C4-2B (cell line): ENCODE measurements around the gene SPTLC2.

ENCODE experiments used
- H3K27ac ChIP-seq: fragments of 450-650 bp; 2 replicates; pipeline ENCODE4 v1.5.1; 2017
- CTCF ChIP-seq: fragments of 450-650 bp; conservative IDR thresholded peaks from 2 replicates; pipeline ENCODE4 v1.5.1; 2017; ENCODE audit warnings: mild to moderate bottlenecking
- ZFX ChIP-seq: fragments of 450-650 bp; IDR thresholded peaks from 2 replicates; pipeline ENCODE4 v1.6.1; 2017

The SPTLC2 gene

GRCh38 chr14:77458249-77458950 is 158.0 kb downstream of the SPTLC2 start:
- peak overlapping the region; percentile 92 for H3K27ac ChIP-seq
- no peak for TF ChIP-seq CTCF
- peak; percentile 87; the same call in 1 of the 2 replicates for TF ChIP-seq ZFX

GRCh38 chr14:77457522-77458248 is 158.8 kb downstream of the SPTLC2 start, which contains the start of the genes AHSA1 and VIPAS39:
TSS of gene AHSA1 (plus strand) at chr14:77458093. CDS start at chr14:77458190, 97 bp downstream.
TSS of gene VIPAS39 (minus strand) at chr14:77457601. CDS start at chr14:77454102, 3,499 bp downstream.
- no peak; the same call in 1 of the 2 replicates for TF ChIP-seq ZFX
- TF ChIP-seq CTCF: no peak
- peak within 1 kb of the TSS; percentile 92 for H3K27ac ChIP-seq

GRCh38 chr14:77457115-77457521 is 159.3 kb downstream of the SPTLC2 start:
- H3K27ac ChIP-seq: peak overlapping the region; percentile 92
- TF ChIP-seq CTCF (no peak), ZFX (no peak)
